OCI-LY1 (cell line): ENCODE data around the gene ALAD.

Source experiments
- H2AFZ ChIP-seq: fragments of 200-600 bp; sonication (generic), shearing (Covaris generic); 2 replicates; pipeline ENCODE4 v1.6.0; 2014; ENCODE audit warnings: antibody characterized with exemption, mild to moderate bottlenecking, low read length
- H3F3A ChIP-seq: fragments of 200-600 bp; sonication (generic), shearing (Covaris generic); 2 replicates; pipeline ENCODE4 v1.6.0; 2014; ENCODE audit warnings: mild to moderate bottlenecking, antibody characterized with exemption, low read length, moderate library complexity; ENCODE audit not compliant: insufficient read depth
- H3K27ac ChIP-seq: fragments of 200-600 bp; sonication (generic); 2 replicates; pipeline ENCODE4 v1.5.1; 2014; ENCODE audit warnings: low read length, mixed run types, mild to moderate bottlenecking, low read depth; ENCODE audit not compliant: poor library complexity, severe bottlenecking
- H3K27me3 ChIP-seq: fragments of 200-600 bp; sonication (generic); 2 replicates; pipeline ENCODE4 v1.6.0; 2014; ENCODE audit warnings: antibody characterized with exemption, mild to moderate bottlenecking, low read length, moderate library complexity; ENCODE audit not compliant: insufficient read depth
- H3K36me3 ChIP-seq: fragments of 200-600 bp; sonication (generic); 2 replicates; pipeline ENCODE4 v1.6.1; 2014; ENCODE audit warnings: mild to moderate bottlenecking, antibody characterized with exemption, low read length, moderate library complexity, mixed read lengths; ENCODE audit not compliant: insufficient read depth
- H3K4me1 ChIP-seq: fragments of 200-600 bp; sonication (generic); 2 replicates; pipeline ENCODE4 v1.5.1; 2014; ENCODE audit warnings: mild to moderate bottlenecking, low read length, moderate library complexity; ENCODE audit not compliant: insufficient read depth, severe bottlenecking
- H3K4me2 ChIP-seq: fragments of 200-600 bp; sonication (generic), shearing (Covaris generic); 2 replicates; pipeline ENCODE4 v1.6.1; 2014; ENCODE audit warnings: low read length
- H3K4me3 ChIP-seq: fragments of 200-600 bp; sonication (generic); 2 replicates; pipeline ENCODE4 v1.5.1; 2014; ENCODE audit warnings: low read length, low read depth, mild to moderate bottlenecking, mixed read lengths; ENCODE audit not compliant: poor library complexity, severe bottlenecking
- H3K79me2 ChIP-seq: fragments of 200-600 bp; shearing (Covaris generic); 2 replicates; pipeline ENCODE4 v1.6.1; 2016; ENCODE audit warnings: mixed run types, low read length, mixed read lengths; ENCODE audit not compliant: insufficient read depth
- H3K9ac ChIP-seq: fragments of 200-600 bp; sonication (generic), shearing (Covaris generic); 2 replicates; pipeline ENCODE4 v1.6.1; 2014; ENCODE audit warnings: mild to moderate bottlenecking, low read length, mixed read lengths
- H3K9me2 ChIP-seq: fragments of 200-600 bp; sonication (generic), shearing (Covaris generic); 2 replicates; pipeline ENCODE4 v1.6.1; 2014; ENCODE audit warnings: low read depth, mild to moderate bottlenecking, low read length, mixed read lengths
- H3K9me3 ChIP-seq: fragments of 200-600 bp; shearing (Covaris generic); 2 replicates; pipeline ENCODE4 v1.6.1; 2014; ENCODE audit warnings: low read length, mixed read lengths
- H4K20me1 ChIP-seq: fragments of 200-600 bp; sonication (generic), shearing (Covaris generic); 2 replicates; pipeline ENCODE4 v1.6.0; 2016; ENCODE audit warnings: mild to moderate bottlenecking, low read length; ENCODE audit not compliant: insufficient read depth
- CTCF ChIP-seq: fragments of 200-600 bp; sonication (generic), shearing (Covaris generic); IDR thresholded peaks from 2 replicates; pipeline ENCODE4 v1.5.1; 2017; ENCODE audit warnings: mild to moderate bottlenecking, antibody characterized with exemption, low read length, moderate library complexity, mixed read lengths
- EZH2 ChIP-seq: fragments of 200-600 bp; sonication (generic), shearing (Covaris generic); IDR thresholded peaks from 2 replicates; pipeline ENCODE4 v1.8.0; 2017; ENCODE audit warnings: borderline replicate concordance, mixed run types, mild to moderate bottlenecking, antibody characterized with exemption, low read length, moderate library complexity, mixed read lengths

ALAD gene

GRCh38 chr9:113359385-113359784 is 41.7 kb downstream of the ALAD start:
- Histone ChIP-seq H3K79me2 (no peaks in the 10 kb centered on the region), H3K36me3 (peaks cover 10% of the 10 kb centered on the region; the same call in 1 of the 2 replicates), H3K4me3 (no peak overlapping the region), H3K27me3 (no peaks in the 10 kb centered on the region), H3K4me1 (no peaks in the 10 kb centered on the region), H3F3A (no peaks in the 10 kb centered on the region), H3K27ac (no peak overlapping the region), H2AFZ (no peak overlapping the region), H3K9me2 (no peaks in the 10 kb centered on the region), H3K9me3 (no peaks in the 10 kb centered on the region), H3K4me2 (no peak overlapping the region), H4K20me1 (no peaks in the 10 kb centered on the region), H3K9ac (no peak overlapping the region)
- no peak for TF ChIP-seq CTCF
- no peak for TF ChIP-seq EZH2

- Histone ChIP-seq H3K27me3 (no peaks in the 10 kb centered on the region), H3K9ac (no peak overlapping the region), H4K20me1 (no peaks in the 10 kb centered on the region), H3K4me1 (no peaks in the 10 kb centered on the region), H3F3A (no peaks in the 10 kb centered on the region), H3K4me2 (no peak overlapping the region), H3K79me2 (no peaks in the 10 kb centered on the region), H3K36me3 (peaks cover 10% of the 10 kb centered on the region; the same call in 1 of the 2 replicates), H3K9me2 (no peaks in the 10 kb centered on the region), H3K27ac (no peak overlapping the region), H3K9me3 (no peaks in the 10 kb centered on the region), H2AFZ (no peak overlapping the region), H3K4me3 (no peak overlapping the region)
- no peak for TF ChIP-seq CTCF
- no peak for TF ChIP-seq EZH2
These were observed 44.3 kb downstream of the ALAD start for GRCh38 chr9:113356686-113357292.

DNA sequence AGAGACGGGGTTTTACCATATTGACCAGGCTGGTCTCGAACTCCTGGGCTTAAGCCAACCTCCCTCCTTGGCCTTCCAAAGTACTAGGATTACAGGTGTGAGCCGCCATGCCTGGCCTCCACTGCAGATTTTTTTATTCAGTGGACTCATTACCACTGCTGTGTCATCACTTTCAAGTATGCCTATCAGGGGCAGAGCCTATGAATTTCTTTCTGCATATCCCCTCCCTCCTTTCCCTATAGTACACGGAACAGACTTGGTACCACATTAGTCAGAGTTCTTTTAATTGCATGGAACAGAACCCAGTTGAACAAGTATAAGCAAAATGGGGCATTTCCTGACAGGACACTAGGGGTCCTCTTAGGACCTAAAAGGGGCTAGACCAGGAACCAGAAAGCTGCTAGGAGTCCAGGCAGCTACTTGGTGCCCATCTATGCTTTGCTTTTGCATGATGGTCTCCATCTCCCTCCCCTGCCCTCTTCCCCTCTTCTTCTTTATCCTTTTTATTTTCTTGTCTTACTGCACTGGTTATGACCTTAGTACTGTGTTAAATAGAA is 46.0 kb downstream of the ALAD start:
- H3K9me3 ChIP-seq = no peaks in the 10 kb centered on the region
- peaks cover 4% of the 10 kb centered on the region; the same call in 1 of the 2 replicates for H3K36me3 ChIP-seq
- H3K4me3 ChIP-seq = no peak overlapping the region
- H3K27ac ChIP-seq = no peak overlapping the region
- H3F3A ChIP-seq = no peaks in the 10 kb centered on the region
- H4K20me1 ChIP-seq = no peaks in the 10 kb centered on the region
- H3K9me2 ChIP-seq = no peaks in the 10 kb centered on the region
- no peak overlapping the region for H3K9ac ChIP-seq
- no peak overlapping the region for H3K4me2 ChIP-seq
- no peak overlapping the region for H2AFZ ChIP-seq
- H3K79me2 ChIP-seq = no peaks in the 10 kb centered on the region
- TF ChIP-seq EZH2 (no peak), CTCF (peak; percentile 21; the same call in 1 of the 2 replicates)
- H3K4me1 ChIP-seq = peaks cover 14% of the 10 kb centered on the region
- H3K27me3 ChIP-seq = no peaks in the 10 kb centered on the region
